GM12878 (cell line): ENCODE measurements around the gene GAP43.

ENCODE experiments used
- POLR2A ChIP-seq: IDR thresholded peaks from 2 replicates; pipeline ENCODE4 v1.6.1; 2011; ENCODE audit warnings: low read depth, mild to moderate bottlenecking, low read length
- POLR2AphosphoS2 ChIP-seq: IDR thresholded peaks from 2 replicates; pipeline ENCODE4 v1.6.1; 2011; ENCODE audit warnings: low read depth, mild to moderate bottlenecking, low read length, improper control_type of control experiment, moderate library complexity
- TCF7 ChIP-seq: IDR thresholded peaks from 2 replicates; pipeline ENCODE4 v1.6.1; 2014; ENCODE audit warnings: antibody characterized with exemption, borderline replicate concordance
- TF ChIP-seq, protein P1 (sequence below), 3 experiments: IDR thresholded peaks in 2 of 3; conservative IDR thresholded peaks in 1 of 3; 2 replicates each; pipeline ENCODE4 v1.5.1; 2011; ENCODE audit warnings: low read depth in 3 of 3, low read length in 3 of 3, mild to moderate bottlenecking in 3 of 3, control low read depth in 2 of 3, moderate library complexity in 2 of 3, inconsistent platforms in 1 of 3, mixed read lengths in 1 of 3; ENCODE audit not compliant: control insufficient read depth in 2 of 3, insufficient read depth in 1 of 3; ENCODE audit errors: extremely low read depth in 1 of 3
- TF ChIP-seq, protein P2 (sequence below): fragments of 450-650 bp; IDR thresholded peaks from 2 replicates; pipeline ENCODE4 v1.6.1; 2016; ENCODE audit warnings: mild to moderate bottlenecking
- TF ChIP-seq, protein P3 (sequence below): fragments of 450-650 bp; IDR thresholded peaks from 2 replicates; pipeline ENCODE4 v1.6.1; 2018; ENCODE audit warnings: borderline replicate concordance, mild to moderate bottlenecking; ENCODE audit not compliant: partially characterized antibody

DNA sequence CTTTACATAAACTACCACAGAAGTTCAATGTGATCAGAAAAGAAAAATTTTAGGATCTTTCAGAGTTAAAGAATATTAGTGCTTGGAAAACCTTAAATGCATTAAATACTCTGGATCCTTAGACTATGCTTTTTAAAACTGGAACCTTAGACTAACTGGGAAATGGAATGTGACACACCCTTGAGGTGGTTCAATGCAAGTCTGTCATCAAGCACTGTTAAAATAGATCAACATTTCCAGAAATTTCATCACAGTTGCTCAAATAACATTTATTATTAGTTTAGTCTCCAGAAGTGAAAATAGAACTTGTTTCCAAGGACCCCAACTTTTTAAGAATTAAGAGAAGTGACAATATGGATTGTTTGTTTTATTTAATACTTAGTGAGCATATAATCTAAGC lies 71.8 kb downstream of the GAP43 start:
- TF ChIP-seq POLR2A, result no peak
- TF ChIP-seq, protein P1, sequence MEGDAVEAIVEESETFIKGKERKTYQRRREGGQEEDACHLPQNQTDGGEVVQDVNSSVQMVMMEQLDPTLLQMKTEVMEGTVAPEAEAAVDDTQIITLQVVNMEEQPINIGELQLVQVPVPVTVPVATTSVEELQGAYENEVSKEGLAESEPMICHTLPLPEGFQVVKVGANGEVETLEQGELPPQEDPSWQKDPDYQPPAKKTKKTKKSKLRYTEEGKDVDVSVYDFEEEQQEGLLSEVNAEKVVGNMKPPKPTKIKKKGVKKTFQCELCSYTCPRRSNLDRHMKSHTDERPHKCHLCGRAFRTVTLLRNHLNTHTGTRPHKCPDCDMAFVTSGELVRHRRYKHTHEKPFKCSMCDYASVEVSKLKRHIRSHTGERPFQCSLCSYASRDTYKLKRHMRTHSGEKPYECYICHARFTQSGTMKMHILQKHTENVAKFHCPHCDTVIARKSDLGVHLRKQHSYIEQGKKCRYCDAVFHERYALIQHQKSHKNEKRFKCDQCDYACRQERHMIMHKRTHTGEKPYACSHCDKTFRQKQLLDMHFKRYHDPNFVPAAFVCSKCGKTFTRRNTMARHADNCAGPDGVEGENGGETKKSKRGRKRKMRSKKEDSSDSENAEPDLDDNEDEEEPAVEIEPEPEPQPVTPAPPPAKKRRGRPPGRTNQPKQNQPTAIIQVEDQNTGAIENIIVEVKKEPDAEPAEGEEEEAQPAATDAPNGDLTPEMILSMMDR (IDR thresholded peaks at IDR 0.05 in 2 of 3, conservative IDR thresholded peaks at IDR 0.05 in 1 of 3; ENCODE audit: control insufficient read depth in 2 of 3, extremely low read depth in 1 of 3, insufficient read depth in 1 of 3, low read depth in 3 of 3, low read length in 3 of 3), result no peak
- no peak for TF ChIP-seq TCF7
- no peak for TF ChIP-seq POLR2AphosphoS2
- TF ChIP-seq, protein P2, sequence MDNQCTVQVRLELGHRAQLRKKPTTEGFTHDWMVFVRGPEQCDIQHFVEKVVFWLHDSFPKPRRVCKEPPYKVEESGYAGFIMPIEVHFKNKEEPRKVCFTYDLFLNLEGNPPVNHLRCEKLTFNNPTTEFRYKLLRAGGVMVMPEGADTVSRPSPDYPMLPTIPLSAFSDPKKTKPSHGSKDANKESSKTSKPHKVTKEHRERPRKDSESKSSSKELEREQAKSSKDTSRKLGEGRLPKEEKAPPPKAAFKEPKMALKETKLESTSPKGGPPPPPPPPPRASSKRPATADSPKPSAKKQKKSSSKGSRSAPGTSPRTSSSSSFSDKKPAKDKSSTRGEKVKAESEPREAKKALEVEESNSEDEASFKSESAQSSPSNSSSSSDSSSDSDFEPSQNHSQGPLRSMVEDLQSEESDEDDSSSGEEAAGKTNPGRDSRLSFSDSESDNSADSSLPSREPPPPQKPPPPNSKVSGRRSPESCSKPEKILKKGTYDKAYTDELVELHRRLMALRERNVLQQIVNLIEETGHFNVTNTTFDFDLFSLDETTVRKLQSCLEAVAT, result no peak
- TF ChIP-seq, protein P3, sequence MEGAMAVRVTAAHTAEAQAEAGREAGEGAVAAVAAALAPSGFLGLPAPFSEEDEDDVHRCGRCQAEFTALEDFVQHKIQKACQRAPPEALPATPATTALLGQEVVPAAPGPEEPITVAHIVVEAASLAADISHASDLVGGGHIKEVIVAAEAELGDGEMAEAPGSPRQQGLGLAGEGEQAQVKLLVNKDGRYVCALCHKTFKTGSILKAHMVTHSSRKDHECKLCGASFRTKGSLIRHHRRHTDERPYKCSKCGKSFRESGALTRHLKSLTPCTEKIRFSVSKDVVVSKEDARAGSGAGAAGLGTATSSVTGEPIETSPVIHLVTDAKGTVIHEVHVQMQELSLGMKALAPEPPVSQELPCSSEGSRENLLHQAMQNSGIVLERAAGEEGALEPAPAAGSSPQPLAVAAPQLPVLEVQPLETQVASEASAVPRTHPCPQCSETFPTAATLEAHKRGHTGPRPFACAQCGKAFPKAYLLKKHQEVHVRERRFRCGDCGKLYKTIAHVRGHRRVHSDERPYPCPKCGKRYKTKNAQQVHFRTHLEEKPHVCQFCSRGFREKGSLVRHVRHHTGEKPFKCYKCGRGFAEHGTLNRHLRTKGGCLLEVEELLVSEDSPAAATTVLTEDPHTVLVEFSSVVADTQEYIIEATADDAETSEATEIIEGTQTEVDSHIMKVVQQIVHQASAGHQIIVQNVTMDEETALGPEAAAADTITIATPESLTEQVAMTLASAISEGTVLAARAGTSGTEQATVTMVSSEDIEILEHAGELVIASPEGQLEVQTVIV, result no peak
